K562 (cell line): ENCODE measurements around the gene PGAM4. TPM values are rescaled to one million over a fixed set of nuclear protein-coding genes. Genes with fewer than 3 reads are reported as not detected.

ENCODE experiments used
- ATAC-seq: fragments of 200-7000 bp; cut with Tn5 transposase; 3 replicates; pipeline ENCODE4 v1.9.1; 2020; ENCODE audit warnings: moderate library complexity
- BruUV-seq: library from RNA; stranded (reverse); fragments of 400-500 nt; replicated peaks from 2 replicates; lab custom pipeline; 2021; lab: Mats Ljungman, UMichigan
- CTCF ChIA-PET: fragments of 300-600 bp; formaldehyde crosslinking; extraction: SDS; loops from one replicate; lab custom pipeline; 2021; ENCODE audit warnings: low intra/inter-chr PET ratio; lab: Yijun Ruan, JAX
- POLR2A ChIA-PET: fragments of 300-600, 350-650 bp; sonication (Branson Sonifier 250); formaldehyde crosslinking; extraction: SDS; loops from one replicate; lab custom pipeline; 2021; ENCODE audit warnings: antibody characterized with exemption, inconsistent platforms; lab: Yijun Ruan, JAX
- DNase-seq, 4 experiments: peaks; one replicate each; pipeline versions ENCODE4 v3.0.0 to v3.0.0-alpha.2; 2011 to 2018; ENCODE audit warnings: low spot score in 3 of 4, mixed read lengths in 3 of 4; ENCODE audit errors: extremely low read depth in 1 of 4
- FAIRE-seq: peaks from 2 replicates; lab custom pipeline; 2011; peaks lifted over from hg19 to GRCh38; lab: Jason Lieb, UNC
- H2AFZ ChIP-seq: 2 replicates; pipeline ENCODE4 v1.6.0; 2011; ENCODE audit warnings: low read depth, low read length, control low read depth, inconsistent platforms
- H3K27ac ChIP-seq: fragments of 200-600 bp; 3 replicates; pipeline ENCODE4 v1.8.0; 2011; ENCODE audit warnings: low read depth, mild to moderate bottlenecking, control low read depth, inconsistent platforms, low read length, moderate library complexity, mixed read lengths; ENCODE audit errors: extremely low read depth
- H3K27me3 ChIP-seq, 2 experiments: fragments of 300-600 bp in 1 of 2; 2 replicates in 1 of 2; 3 replicates in 1 of 2; pipeline versions ENCODE4 v1.6.0 to v1.8.0; 2011; ENCODE audit warnings: inconsistent platforms in 2 of 2, low read length in 2 of 2, mild to moderate bottlenecking in 1 of 2, mixed read lengths in 1 of 2, moderate library complexity in 1 of 2; ENCODE audit not compliant: control insufficient read depth in 2 of 2, insufficient read depth in 2 of 2
- H3K36me3 ChIP-seq: fragments of 300-600 bp; 3 replicates; pipeline ENCODE4 v1.8.0; 2011; ENCODE audit warnings: mild to moderate bottlenecking, low read length, inconsistent platforms; ENCODE audit not compliant: control insufficient read depth, insufficient read depth
- H3K4me1 ChIP-seq, 2 experiments: fragments of 200-600 bp in 1 of 2; replicated peaks in 1 of 2; 2 replicates in 1 of 2; 3 replicates in 1 of 2; pipeline versions ENCODE4 v1.5.1 to v1.8.0; 2011; ENCODE audit warnings: inconsistent platforms in 2 of 2, low read length in 2 of 2, mild to moderate bottlenecking in 1 of 2, mixed read lengths in 1 of 2, moderate library complexity in 1 of 2; ENCODE audit not compliant: control insufficient read depth in 2 of 2, insufficient read depth in 2 of 2
- H3K4me2 ChIP-seq: 2 replicates; pipeline ENCODE4 v1.6.1; 2011; ENCODE audit warnings: low read length, control low read depth, inconsistent platforms, mixed read lengths; ENCODE audit not compliant: insufficient read depth
- H3K4me3 ChIP-seq: fragments of 200-600 bp; sonication (generic), shearing (Covaris generic); 2 replicates; pipeline ENCODE4 v1.5.1; 2016; ENCODE audit warnings: control low read depth, inconsistent platforms
- H3K79me2 ChIP-seq: fragments of 200-600 bp; 3 replicates; pipeline ENCODE4 v1.8.0; 2011; ENCODE audit warnings: low read length, inconsistent platforms; ENCODE audit not compliant: control insufficient read depth, insufficient read depth
- H3K9ac ChIP-seq, 2 experiments: 2 replicates each; pipeline versions ENCODE4 v1.6.0 to v1.6.1; 2011; ENCODE audit warnings: low read depth in 2 of 2, low read length in 2 of 2, control low read depth in 1 of 2, inconsistent platforms in 1 of 2, mild to moderate bottlenecking in 1 of 2, mixed read lengths in 1 of 2; ENCODE audit not compliant: insufficient read depth in 1 of 2
- H3K9me1 ChIP-seq: one replicate; pipeline ENCODE4 v1.6.0; 2011; ENCODE audit warnings: inconsistent platforms, mild to moderate bottlenecking, low read length, moderate library complexity; ENCODE audit not compliant: control insufficient read depth, insufficient read depth
- H3K9me3 ChIP-seq: replicated peaks from 2 replicates; pipeline ENCODE4 v1.5.1; 2011; ENCODE audit warnings: low read depth, low read length, inconsistent platforms; ENCODE audit not compliant: control insufficient read depth, insufficient read depth
- H4K20me1 ChIP-seq: replicated peaks from 2 replicates; pipeline ENCODE4 v1.6.1; 2011; ENCODE audit warnings: low read length, inconsistent platforms, mixed read lengths; ENCODE audit not compliant: control insufficient read depth, insufficient read depth
- CBFB ChIP-seq: sonication (generic); formaldehyde crosslinking; IDR thresholded peaks from 2 replicates; pipeline ENCODE4 v1.4.0; 2020; ENCODE audit warnings: mild to moderate bottlenecking, missing genetic modification reagents
- COPS2 ChIP-seq: fragments of 450-650 bp; conservative IDR thresholded peaks from 2 replicates; pipeline ENCODE4 v1.6.1; 2016; ENCODE audit warnings: mild to moderate bottlenecking, moderate library complexity
- GATA2 ChIP-seq: sonication (generic); formaldehyde crosslinking; IDR thresholded peaks from 2 replicates; pipeline ENCODE4 v1.4.0; 2020; ENCODE audit warnings: mild to moderate bottlenecking, missing genetic modification reagents
- PPARD ChIP-seq: fragments of 250-450 bp; sonication (Bioruptor Pico); IDR thresholded peaks from 2 replicates; pipeline ENCODE4 v1.8.0; 2022; ENCODE audit warnings: inconsistent platforms, mild to moderate bottlenecking, moderate library complexity
- RBBP5 ChIP-seq: fragments of 200-600 bp; sonication (generic); IDR thresholded peaks from 2 replicates; pipeline ENCODE4 v1.6.1; 2012; ENCODE audit warnings: borderline replicate concordance, mild to moderate bottlenecking, low read length, control low read depth, inconsistent platforms; ENCODE audit not compliant: insufficient read depth, poor library complexity, severe bottlenecking
- SLC30A9 ChIP-seq: fragments of 250-450 bp; sonication (Bioruptor Pico); IDR thresholded peaks from 2 replicates; pipeline ENCODE4 v1.8.0; 2022; ENCODE audit warnings: mild to moderate bottlenecking, moderate library complexity
- ZFP30 ChIP-seq: fragments of 250-450 bp; sonication (Bioruptor Pico); IDR thresholded peaks from 2 replicates; pipeline ENCODE4 v1.8.0; 2022; ENCODE audit warnings: moderate library complexity, mild to moderate bottlenecking, inconsistent platforms, borderline replicate concordance
- ZNF311 ChIP-seq: fragments of 250-450 bp; sonication (Bioruptor Pico); IDR thresholded peaks from 2 replicates; pipeline ENCODE4 v1.4.0; 2020; ENCODE audit warnings: mild to moderate bottlenecking, moderate library complexity
- WGBS: fragments of 100-300 bp; shearing (Covaris generic); methylation state at CpG from one replicate; pipeline ENCODE4 v1.1.6; 2016; ENCODE audit warnings: low coverage, mixed read lengths; ENCODE audit not compliant: insufficient coverage; ENCODE audit errors: missing lambda C conversion rate; 5-methylcytosine and 5-hydroxymethylcytosine counted together
- in situ Hi-C: fragments of 300-500 bp; cut with MboI; formaldehyde crosslinking; loops from 4 replicates; pipeline ENCODE4 v1.15.0; 2018; ENCODE audit warnings: inconsistent platforms, mixed read lengths
- intact Hi-C: fragments of 100-400 bp; cut with micrococcal nuclease; formaldehyde crosslinking; loops from 2 replicates; pipeline ENCODE4 v1.14.2; 2022
- polyA plus RNA-seq, 8 experiments: library from polyadenylated mRNA; depleted of rRNA in 4 of 8; stranded (reverse) in 5 of 8; unstranded in 3 of 8; fragments of >200 nt; fragmentation: Nextera tagmentation in 2 of 8; fragmentation: Illumina TruSeq in 1 of 8; extraction: Ambion mirVana in 2 of 8; extraction: Trizol in 1 of 8; gene quantifications; 2 replicates each; pipeline versions ENCODE4 v1.2.1 to v1.2.3, GENCODE V29; 2011 to 2014; ENCODE audit warnings: inconsistent platforms in 1 of 8, missing spikeins in 1 of 8
- total RNA-seq, 7 experiments: library from RNA; depleted of rRNA in 6 of 7; stranded (reverse); fragments of >200 nt in 6 of 7; fragmentation: Illumina TruSeq in 2 of 7; extraction: Trizol in 2 of 7; gene quantifications; 2 replicates each; pipeline versions ENCODE4 v1.2.1 to v1.2.3, GENCODE V29; 2011 to 2021; ENCODE audit warnings: low replicate concordance in 1 of 7
- TF ChIP-seq, protein P1 (sequence below): fragments of 450-650 bp; formaldehyde crosslinking; IDR thresholded peaks from 2 replicates; pipeline ENCODE4 v1.4.0; 2022; ENCODE audit warnings: missing genetic modification characterization

The PGAM4 gene
- total and polyA plus RNA-seq, 9 of the 15 experiments (the other 6 are each of a cell fraction or from before 2014, with no cell fraction given) = 0.55 to 0.75 TPM; not detected in 7

DNA sequence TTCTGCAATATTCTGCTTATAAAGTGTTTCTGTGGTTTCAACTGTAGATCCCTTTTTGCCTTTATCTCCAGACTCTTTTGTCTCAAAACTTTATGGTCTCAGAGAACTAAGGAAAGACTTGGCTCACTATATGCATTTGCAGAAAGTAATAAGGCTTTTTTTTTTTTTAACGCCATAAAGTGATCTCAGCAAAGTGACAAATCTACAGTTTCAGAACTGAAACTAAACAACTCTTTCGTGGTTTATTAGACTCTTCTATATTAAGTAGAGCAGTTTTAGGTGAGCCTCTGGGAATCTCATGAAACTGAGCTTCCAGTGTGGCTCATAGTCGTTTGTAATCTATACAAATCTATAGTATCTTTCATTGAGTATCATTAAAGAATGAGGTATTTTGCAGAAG lies 43.7 kb downstream of the PGAM4 start:
- H3K27me3 ChIP-seq = no peaks in the 10 kb centered on the region
- POLR2A ChIA-PET = no interaction called here
- H4K20me1 ChIP-seq = no peaks in the 10 kb centered on the region
- FAIRE-seq = no peak
- H3K4me3 ChIP-seq = no peak overlapping the region
- no peak for DNase-seq
- H3K4me1 ChIP-seq = peaks cover 4% of the 10 kb centered on the region in 2 experiments; a peak in 3 of 5 replicates
- H3K79me2 ChIP-seq = peaks cover 92% of the 10 kb centered on the region
- in situ Hi-C loops = no loop called here
- no TSS peak for BruUV-seq
- no peak overlapping the region for H2AFZ ChIP-seq
- H3K4me2 ChIP-seq = no peak overlapping the region
- no peaks in the 10 kb centered on the region; the same call in 2 of the 3 replicates for H3K36me3 ChIP-seq
- H3K27ac ChIP-seq = peak overlapping the region; percentile 51; the same call in 1 of the 3 replicates
- no peak overlapping the region for H3K9ac ChIP-seq
- ATAC-seq = no peak
- no peak for TF ChIP-seq GATA2 (CRISPR knock-in tag)
- TF ChIP-seq CBFB (CRISPR knock-in tag) = no peak
- no peak for TF ChIP-seq ZNF311 (CRISPR knock-in tag)
- no peak for TF ChIP-seq COPS2
- TF ChIP-seq PPARD = no peak
- TF ChIP-seq SLC30A9 (CRISPR knock-in tag) = no peak
- TF ChIP-seq, protein P1, sequence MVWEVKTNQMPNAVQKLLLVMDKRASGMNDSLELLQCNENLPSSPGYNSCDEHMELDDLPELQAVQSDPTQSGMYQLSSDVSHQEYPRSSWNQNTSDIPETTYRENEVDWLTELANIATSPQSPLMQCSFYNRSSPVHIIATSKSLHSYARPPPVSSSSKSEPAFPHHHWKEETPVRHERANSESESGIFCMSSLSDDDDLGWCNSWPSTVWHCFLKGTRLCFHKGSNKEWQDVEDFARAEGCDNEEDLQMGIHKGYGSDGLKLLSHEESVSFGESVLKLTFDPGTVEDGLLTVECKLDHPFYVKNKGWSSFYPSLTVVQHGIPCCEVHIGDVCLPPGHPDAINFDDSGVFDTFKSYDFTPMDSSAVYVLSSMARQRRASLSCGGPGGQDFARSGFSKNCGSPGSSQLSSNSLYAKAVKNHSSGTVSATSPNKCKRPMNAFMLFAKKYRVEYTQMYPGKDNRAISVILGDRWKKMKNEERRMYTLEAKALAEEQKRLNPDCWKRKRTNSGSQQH (CRISPR knock-in tag) = no peak
- no peak for TF ChIP-seq ZFP30
- no peak for TF ChIP-seq RBBP5
- no peaks in the 10 kb centered on the region for H3K9me3 ChIP-seq
- no peaks in the 10 kb centered on the region for H3K9me1 ChIP-seq
- intact Hi-C loops = no loop called here
- CTCF ChIA-PET = no interaction called here
- WGBS = 9% methylated on average over 3 of the region's 3 CpGs
